Stimulated activated CD4-positive, alpha-beta T cell treated with anti-CD3 and anti-CD28 coated beads, Interleukin-12 subunit alpha, Interleukin-12 subunit beta, amount 100 ng/mL, for 4 hours (primary cell): ENCODE data around the gene KLHL13.
"Not testable (repeated sequence)": the region's sequence is repeated elsewhere in the genome, so short reads cannot be mapped to it uniquely, and the experiment has no call there.

ENCODE experiments used
- DNase-seq: peaks from one replicate; pipeline ENCODE4 v3.0.0-alpha.2; 2020

Gene KLHL13

GRCh38 chrX:118116713-118117550, at the start of gene KLHL13:
Gene KLHL13, minus strand, starts transcription at chrX:118116810. Its CDS starts 88,337 bp downstream, at chrX:118028473.
- peak; percentile 6 for DNase-seq

GRCh38 chrX:118164138-118164537, 47.5 kb upstream of the KLHL13 start:
- DNase-seq = no peak

DNA sequence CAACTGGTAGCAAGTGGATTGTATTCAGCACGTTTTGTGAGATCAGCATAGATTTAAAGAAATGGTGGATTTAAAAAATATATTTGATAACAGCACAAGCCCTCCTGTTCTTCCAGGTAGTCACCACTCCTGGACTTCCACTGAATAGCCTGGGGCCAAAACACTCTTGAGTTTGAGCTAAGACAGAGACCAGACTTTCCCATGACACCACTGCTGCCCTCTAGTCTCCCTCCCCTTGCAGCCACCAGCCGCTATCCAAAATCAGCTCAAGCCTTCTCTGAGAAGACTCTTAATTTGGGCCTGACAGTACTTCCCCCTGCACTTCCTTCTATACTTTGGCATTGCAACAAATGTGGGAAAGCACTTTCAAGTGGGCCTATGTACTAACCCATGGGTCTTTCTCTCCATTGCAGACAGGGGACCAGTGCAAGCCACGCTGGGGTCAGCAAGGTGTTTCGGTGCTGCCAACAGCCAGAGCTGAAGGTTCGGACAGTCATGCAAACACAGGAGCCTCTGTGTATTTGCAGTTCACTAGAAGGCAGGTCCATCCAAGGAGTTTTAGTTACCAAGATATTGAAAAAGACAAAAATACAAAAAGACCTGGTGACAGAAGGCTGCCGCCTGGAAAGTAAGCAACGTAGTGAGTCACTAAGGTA, 40.5 kb upstream of the KLHL13 start:
- DNase-seq = no peak

GRCh38 chrX:118156254-118156952, 39.8 kb upstream of the KLHL13 start:
- DNase-seq = no peak

- DNase-seq = no peak
Observed at GRCh38 chrX:118153270-118153669, 36.7 kb upstream of the KLHL13 start.

DNA sequence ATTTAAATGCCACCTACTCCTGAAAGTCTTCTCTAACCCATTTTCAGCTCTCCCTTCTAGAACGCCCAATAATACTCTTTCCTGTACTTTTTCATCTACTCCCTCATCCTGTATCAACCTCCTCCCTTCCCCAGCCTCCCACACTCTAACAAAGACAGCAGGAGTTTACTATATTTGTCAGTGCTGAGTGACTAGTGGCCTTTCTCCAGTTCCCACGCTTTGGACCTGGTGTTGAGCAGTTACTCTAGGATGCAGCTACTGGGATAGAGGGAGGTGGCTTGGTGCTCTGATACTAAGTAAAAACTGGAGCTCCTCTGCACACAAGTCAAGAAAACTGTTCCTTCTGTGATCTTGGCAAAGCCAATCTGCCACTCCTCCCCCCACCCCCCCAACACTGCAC, 36.1 kb upstream of the KLHL13 start:
- DNase-seq = no peak

DNA sequence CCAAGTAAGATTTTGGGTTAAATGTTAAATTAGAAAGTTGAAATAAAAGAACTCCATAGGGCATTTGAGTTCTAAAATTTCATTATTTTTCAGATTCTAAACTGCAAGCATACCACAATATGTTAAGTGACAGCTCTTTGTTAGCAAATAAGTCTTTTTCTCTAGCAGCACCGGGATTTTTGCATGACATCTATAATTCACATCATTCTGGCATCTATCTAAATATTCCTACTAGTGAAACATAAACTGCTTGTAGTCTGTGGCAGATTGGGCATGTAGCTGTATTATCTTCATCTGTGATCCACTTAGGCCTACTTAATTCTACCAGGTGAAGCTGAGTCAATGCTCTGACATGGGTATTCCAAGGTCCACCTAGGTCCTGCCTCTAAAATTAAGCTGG, 32.1 kb upstream of the KLHL13 start:
- no peak for DNase-seq

GRCh38 chrX:118147771-118148170, 31.2 kb upstream of the KLHL13 start:
- DNase-seq = not testable (repeated sequence)

DNA sequence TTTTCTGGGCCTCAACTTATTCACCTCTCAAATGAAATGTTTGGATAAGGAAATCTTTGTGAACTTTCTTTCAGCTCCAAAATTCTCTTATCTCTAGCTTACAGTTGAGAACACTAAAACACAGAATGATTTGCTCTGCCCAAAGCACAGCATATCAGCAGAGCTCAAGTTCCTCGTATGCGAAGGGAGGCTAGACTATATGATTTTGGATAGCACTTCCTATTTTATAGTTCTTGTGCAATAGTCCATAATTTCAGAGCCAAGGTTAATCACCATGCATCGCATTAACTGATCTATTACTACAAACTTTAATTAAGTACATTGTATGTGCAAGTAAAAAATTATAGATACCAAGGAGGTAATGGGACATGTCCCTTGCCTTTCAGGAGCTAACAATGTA, 27.0 kb upstream of the KLHL13 start:
- DNase-seq = no peak

DNA sequence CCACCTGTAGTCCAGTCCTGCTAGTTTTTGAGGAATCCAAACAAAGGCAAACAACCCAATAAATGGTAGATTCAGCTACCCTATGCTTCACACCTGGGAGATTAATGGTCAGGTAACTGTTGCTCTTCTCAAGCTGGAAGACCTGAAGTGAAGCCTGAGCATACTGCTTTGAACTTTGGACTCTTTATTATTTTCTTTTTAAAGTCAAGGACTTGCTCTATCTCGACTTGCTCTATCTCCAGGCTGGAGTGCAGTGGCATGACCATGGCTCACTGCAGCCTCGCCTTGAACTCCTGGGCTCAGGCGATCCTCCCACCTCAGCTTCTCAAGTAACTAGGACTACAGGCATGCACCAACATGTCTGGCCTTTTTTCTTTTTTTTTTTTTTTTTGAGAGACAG, 14.7 kb upstream of the KLHL13 start:
- DNase-seq = no peak

GRCh38 chrX:118129681-118130080, 13.1 kb upstream of the KLHL13 start:
- DNase-seq = no peak

- no peak for DNase-seq
Observed at GRCh38 chrX:118128724-118129123, 12.1 kb upstream of the KLHL13 start.

DNA sequence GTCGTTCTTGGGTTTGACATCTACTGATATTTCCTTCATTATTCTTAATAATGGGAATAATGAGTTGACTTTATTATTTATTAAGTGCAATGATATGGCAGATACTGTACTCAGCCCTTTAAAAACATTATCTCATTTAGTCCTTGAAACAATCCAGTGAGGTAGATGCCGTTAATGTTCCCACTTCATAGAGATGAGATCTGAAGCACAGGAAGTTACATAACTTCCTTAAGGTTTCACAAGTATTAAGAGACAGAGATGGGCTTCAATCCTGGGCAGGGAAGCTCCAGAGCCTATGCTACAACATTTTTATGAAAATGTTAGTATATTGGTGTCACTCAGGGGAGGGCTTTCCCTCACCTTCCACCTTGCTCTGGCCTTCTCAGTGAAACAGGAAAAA, 9.7 kb upstream of the KLHL13 start:
- DNase-seq = no peak

DNA sequence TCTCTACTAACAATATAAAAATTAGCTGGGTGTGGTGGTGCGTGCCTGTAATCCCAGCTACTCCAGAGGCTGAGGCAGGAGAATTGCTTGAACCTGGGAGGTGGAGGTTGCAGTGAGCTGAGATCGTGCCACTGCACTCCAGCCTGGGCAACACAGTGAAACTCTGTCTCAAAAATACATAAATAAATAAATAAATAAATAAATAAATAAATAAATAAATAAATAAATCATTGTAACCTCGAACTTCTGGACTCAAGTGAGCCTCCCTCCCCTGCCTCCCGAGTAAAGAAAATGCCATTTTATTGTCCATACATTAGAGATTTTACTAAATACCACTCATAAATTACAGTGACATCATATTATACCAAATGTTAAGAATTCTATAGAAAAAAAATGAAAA, 7.6 kb upstream of the KLHL13 start:
- not testable (repeated sequence) for DNase-seq

- no peak for DNase-seq
Observed at GRCh38 chrX:118117741-118118140, 1.1 kb upstream of the KLHL13 start.

DNA sequence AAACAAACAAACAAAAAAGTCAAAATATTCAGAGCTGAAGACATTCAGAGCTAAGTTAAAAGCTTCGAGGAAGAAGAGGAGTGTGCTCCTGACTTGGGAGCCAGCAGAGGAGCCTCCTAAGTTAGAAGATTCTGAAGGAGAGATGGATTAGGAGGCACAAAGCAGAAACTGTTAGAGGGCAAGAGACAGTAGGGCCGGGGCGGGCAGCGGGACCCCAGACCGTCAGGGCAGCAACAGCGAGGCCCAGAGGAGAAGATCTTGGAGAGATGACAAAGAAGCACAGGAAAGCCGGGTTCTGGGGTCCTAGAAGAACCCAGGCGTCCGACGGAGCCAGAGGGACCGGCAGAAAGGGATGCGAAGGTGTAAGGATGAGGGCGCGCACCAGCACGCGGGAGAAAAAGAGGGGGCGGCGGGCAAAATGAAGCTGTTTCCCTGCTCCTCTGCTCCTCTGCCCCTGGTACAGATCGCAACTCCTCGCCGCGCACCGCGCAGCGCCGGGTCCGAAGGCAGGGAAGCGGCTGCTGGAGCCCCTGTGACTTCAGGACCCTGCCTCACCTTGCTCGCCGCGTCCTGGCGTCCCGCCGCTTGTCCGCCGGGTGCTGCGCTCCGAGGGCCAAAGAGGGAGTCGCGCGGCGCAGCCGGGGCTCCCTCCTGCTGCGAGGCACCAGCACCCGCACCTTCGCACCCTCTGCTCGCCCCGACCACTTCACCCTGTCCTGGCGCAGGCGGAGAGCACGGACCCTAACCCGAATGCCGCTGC, 477 bp downstream of the KLHL13 start:
- no peak for DNase-seq

- DNase-seq = no peak
Observed at GRCh38 chrX:118114971-118115370, 1.6 kb downstream of the KLHL13 start.

DNA sequence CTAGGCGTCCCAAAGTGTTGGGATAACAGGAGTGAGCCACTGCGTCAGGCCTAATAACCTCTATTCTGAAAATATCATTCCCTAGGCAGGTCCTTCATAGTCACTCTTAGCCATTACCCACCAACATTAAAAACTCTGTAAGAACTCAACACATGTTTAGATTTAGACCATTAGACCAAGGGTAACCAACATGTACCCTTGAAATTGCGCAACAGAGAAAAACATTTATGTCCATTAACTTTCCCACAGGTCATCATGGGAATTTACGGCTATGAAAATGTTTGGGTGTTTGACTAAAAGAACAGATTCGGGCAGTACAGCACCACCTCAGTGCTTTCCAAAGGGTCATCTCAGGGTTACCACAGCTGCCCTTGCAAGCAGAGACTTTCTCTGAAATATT, 7.5 kb downstream of the KLHL13 start:
- DNase-seq = no peak

DNA sequence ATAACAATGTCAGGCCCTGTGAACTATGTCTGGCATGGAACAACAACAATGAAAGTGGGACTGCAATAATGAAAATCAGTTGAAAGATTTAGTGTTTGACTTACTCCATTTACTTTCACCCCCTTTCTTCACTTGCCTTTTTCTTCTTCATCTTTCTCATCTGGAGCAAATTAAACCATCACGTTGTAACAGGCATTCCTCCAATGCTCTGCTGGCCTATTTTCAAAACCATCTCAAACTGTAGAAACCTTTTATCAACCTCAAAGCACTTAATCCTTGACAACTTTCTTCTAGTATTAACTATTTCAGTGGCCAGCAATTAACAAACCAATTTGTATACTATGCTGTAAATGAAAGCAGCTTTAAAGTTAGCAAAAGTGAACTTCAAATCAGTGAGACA, 8.3 kb downstream of the KLHL13 start:
- no peak for DNase-seq

- no peak for DNase-seq
Observed at GRCh38 chrX:118100091-118100490, 16.5 kb downstream of the KLHL13 start.

- no peak for DNase-seq
Observed at GRCh38 chrX:118088084-118088483, 28.5 kb downstream of the KLHL13 start.

GRCh38 chrX:118074196-118074595, 42.4 kb downstream of the KLHL13 start:
- DNase-seq = no peak

DNA sequence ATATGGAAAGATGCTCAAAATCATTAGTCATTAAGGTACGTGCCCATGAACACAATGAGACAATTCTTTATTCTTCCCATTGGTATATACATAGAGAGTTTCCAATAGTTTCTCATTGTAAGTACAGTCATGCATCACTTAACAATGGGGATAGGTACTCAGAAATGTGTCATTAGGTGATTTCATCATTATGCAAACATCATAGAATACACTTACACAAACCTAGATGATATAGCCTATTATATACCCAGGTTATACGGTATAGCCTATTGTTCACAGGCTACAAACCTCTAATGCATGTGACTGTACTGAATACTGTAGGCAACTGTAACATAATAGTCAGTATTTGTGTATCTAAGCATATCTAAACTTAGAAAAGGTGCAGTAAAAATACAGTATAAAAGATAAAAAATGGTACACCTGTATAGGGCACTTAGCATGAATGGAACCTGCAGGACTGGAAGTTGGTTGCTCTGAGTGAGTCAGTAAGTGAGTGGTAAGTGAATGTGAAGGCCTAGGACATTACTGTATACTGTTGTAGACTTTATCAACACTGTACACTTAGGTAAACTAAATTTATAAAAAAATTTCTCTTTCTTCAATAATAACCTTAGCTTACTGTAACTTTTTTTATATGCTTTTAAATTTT, 49.6 kb downstream of the KLHL13 start:
- DNase-seq = no peak
